Activated CD4-positive, alpha-beta T cell treated with anti-CD3 and anti-CD28 coated beads for 1 hour (primary cell): ENCODE measurements around the gene ZNF627.
"Not testable (repeated sequence)": the region's sequence is repeated elsewhere in the genome, so short reads cannot be mapped to it uniquely, and the experiment has no call there.

Experiments used
- DNase-seq: peaks from one replicate; pipeline ENCODE4 v3.0.0-alpha.2; 2020

ZNF627 gene

GRCh38 chr19:11597202-11598102 lies at the start of gene ZNF627:
Gene ZNF627, plus strand, starts transcription at chr19:11597483. Its CDS starts 145 bp downstream, at chr19:11597628.
- DNase-seq = peak; percentile 94

DNA sequence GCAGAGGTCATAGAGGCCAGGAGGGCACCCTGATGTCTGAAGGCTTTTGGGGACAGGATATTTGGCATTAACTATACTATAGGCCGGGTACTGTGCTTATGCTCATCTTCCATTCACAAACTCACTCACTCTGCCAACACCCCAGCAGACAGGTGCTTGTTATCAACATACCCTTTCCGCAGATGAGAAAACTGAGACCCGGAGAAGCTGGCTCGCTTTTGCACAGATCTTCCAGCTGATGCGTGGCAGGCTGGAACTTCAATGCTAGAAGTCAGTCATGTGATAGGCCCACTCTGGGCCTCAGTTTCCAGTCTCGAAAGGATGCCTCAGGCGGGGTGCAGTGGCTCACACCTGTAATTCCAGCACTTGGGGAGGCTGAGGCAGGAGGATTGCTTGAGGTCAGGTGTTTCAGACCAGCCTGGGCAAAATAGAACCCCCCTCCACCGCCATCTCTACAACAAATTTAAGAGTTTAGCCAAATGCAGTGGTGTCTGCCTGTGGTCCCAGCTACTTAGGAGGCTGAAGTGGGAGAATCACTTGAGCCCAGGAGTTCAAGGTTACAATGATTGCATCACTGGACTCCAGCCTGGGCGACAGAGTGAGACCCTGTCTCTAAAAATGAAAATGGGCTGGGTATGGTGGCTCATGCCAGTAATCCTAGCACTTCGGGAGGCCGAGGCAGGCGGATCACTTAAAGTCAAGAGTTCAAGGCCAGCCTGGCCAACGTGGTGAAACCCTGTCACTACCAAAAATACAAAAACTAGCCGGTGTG lies 49.2 kb upstream of the ZNF627 start:
- DNase-seq = no peak

DNA sequence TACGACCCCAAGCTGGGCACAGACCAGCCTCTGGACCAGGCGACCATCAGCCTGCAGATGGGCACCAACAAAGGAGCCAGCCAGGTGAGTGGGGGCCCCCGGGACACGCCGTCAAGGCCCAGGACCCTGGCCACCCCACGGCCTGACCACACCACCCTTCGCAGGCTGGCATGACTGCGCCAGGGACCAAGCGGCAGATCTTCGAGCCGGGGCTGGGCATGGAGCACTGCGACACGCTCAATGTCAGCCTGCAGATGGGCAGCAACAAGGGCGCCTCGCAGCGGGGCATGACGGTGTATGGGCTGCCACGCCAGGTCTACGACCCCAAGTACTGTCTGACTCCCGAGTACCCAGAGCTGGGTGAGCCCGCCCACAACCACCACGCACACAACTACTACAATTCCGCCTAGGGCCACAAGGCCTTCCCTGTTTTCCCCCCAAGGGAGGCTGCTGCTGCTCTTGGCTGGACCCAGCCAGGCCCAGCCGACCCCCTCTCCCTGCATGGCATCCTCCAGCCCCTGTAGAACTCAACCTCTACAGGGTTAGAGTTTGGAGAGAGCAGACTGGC lies 47.8 kb upstream of the ZNF627 start:
- no peak for DNase-seq

GRCh38 chr19:11550265-11550664 lies 47.0 kb upstream of the ZNF627 start:
- no peak for DNase-seq

DNA sequence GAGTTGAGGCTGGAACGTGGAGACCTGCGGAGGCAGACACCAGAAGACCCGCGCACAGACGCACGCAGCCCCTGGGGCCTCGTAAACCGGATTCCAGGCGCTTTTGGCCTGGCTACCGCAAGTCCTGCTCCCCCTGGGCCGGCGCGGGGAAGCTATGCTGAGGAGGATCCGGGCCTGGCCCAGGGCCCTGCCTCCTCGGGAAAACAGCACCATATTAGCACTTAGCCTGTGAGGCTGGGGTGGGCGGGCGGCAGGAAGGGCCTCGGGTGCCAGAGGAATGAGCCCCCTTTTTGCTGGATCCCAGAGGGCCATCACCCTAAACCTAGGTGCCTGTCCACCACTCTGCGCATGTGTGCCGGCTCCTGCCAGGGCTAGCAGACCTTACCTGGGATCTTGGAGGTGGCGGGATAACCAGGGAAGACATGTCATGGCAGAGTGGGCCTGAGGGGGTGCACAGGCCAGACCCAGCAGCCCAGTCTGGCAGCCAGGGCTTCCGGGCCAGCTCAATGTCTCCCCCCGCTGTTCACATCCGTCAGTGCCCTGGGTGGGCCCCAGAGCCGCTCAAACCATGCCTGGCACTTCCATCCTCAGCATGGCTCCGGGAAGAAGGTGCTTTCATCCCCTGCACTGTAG lies 45.6 kb upstream of the ZNF627 start:
- no peak for DNase-seq

DNA sequence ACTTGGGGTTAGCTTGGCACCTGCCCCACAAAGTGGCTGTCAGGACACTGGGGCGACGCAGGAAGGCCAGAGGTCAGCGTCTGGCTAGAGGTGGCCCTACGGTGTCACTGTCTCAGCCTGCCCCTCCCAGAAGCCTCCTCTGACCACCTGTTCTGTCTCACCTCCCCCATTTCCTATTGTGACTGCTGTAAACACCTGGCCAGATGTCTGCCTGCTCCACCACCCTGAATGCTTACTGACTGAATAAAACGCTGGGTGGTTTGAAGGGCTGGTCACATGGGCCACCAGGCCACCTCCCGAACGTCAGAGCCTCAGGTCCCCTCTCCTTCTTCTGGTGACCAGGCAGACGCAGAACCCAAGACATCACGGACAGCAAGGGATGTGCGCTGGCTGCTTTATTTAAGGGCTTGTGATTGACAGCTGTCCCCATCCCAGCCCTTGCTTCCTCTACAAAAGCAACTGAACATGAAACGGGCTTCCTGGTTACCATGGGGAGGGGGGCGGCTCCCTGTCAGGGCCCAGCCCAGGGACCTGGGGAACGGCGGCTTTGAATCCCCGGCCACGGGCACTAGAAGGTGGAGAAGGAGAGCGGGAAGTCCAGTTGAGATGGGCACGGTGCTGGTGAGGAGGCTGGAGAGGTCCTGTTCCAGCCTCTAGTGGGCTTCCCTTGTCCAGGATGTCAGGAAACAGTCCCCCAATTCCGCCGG lies 44.5 kb upstream of the ZNF627 start:
- DNase-seq = no peak

DNA sequence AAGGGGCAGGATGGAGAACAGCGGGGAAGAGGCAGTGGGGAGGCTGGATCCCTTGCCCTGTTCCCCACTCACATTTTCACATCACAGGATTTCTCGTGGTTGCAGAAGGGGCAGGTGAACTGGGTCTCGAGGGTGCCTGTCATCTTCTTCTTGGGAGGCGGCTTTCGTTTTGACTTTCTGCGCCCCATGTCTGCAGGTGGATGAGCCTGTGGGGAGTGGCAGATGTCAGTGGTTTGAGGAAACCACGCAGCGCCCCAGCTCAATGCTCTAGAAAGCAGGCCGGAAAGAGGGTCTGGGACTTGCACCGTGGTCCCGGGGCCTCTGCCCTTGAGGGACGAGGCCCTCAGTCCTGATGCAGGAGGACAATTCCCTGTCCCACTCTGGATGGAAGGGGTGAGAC lies 43.1 kb upstream of the ZNF627 start:
- DNase-seq = no peak

DNA sequence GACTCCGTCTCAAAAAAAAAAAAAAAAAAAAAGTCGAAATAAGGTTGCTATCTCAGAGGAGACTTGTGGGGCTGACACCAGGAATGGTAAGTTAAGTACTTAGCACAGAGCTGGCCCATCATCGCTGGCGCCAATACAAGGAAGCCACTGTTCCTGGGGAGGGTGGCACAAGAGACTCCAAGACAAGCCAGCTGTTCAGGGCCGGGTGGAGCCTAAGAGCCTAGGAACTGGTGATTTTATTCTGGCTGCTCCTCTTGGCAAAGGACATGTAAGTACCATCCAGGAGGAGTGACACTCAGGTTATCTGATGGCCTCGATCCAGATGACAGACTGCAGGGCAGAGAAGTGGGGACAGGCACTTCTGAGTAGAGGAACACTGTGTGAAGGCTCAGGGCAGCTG lies 42.0 kb upstream of the ZNF627 start:
- no peak for DNase-seq

GRCh38 chr19:11556634-11557420 lies 40.5 kb upstream of the ZNF627 start:
- no peak for DNase-seq

GRCh38 chr19:11558881-11559828 lies 38.1 kb upstream of the ZNF627 start, which contains the start of gene ELOF1:
Gene ELOF1, minus strand, starts transcription at chr19:11559230. Its CDS starts 4,883 bp downstream, at chr19:11554347.
- peak; percentile 94 for DNase-seq

- no peak for DNase-seq
Observed at GRCh38 chr19:11560404-11561051, 36.8 kb upstream of the ZNF627 start.

GRCh38 chr19:11563532-11563931 lies 33.8 kb upstream of the ZNF627 start:
- no peak for DNase-seq

GRCh38 chr19:11564082-11564807 lies 33.0 kb upstream of the ZNF627 start:
- not testable (repeated sequence) for DNase-seq

DNA sequence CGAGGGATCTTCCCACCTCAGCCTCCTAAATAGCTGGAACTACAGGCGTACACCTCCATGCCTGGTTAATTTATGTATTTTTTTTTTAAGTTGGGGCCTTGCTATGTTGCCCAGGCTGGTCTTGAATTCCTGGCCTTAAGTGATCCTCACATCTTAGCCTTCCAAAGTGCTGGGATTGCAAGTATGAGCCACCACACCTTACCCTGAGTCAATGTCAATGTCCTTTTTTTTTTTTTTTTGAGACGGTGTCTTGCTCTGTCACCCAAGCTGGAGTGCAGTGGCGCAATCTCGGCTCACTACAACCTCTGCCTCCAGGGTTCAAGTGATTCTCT lies 31.7 kb upstream of the ZNF627 start:
- not testable (repeated sequence) for DNase-seq

- no peak for DNase-seq
Observed at GRCh38 chr19:11566164-11566563, 31.1 kb upstream of the ZNF627 start.

- no peak for DNase-seq
Observed at GRCh38 chr19:11570039-11570462, 27.2 kb upstream of the ZNF627 start.

GRCh38 chr19:11573354-11573753 lies 23.9 kb upstream of the ZNF627 start:
- DNase-seq = not testable (repeated sequence)

- not testable (repeated sequence) for DNase-seq
Observed at GRCh38 chr19:11573763-11574162, 23.5 kb upstream of the ZNF627 start.

GRCh38 chr19:11574689-11575088 lies 22.6 kb upstream of the ZNF627 start:
- no peak for DNase-seq
